Fibroblast of villous mesenchyme (primary cell): ENCODE data around the gene TGFBRAP1. TPM values are rescaled to one million over a fixed set of nuclear protein-coding genes. Genes with fewer than 3 reads are reported as not detected.

Experiments used
- DNase-seq: peaks from one replicate; pipeline ENCODE4 v3.0.0-alpha.2; 2010; ENCODE audit warnings: low read depth
- H3K4me3 ChIP-seq: 2 replicates; pipeline ENCODE4 v1.5.1; 2011; ENCODE audit warnings: low read depth, mild to moderate bottlenecking, low read length
- total RNA-seq: library from RNA; depleted of rRNA; stranded (reverse); fragments of >200 nt; gene quantifications from 2 replicates; pipeline ENCODE4 v1.2.3, GENCODE V29; 2012
- TF ChIP-seq, protein P1 (sequence below): IDR thresholded peaks from 2 replicates; pipeline ENCODE4 v1.5.1; 2012; ENCODE audit warnings: low read depth, mild to moderate bottlenecking, low read length; ENCODE audit not compliant: insufficient read depth

The TGFBRAP1 gene
- total RNA-seq, 1 donor: 29.4 TPM

DNA sequence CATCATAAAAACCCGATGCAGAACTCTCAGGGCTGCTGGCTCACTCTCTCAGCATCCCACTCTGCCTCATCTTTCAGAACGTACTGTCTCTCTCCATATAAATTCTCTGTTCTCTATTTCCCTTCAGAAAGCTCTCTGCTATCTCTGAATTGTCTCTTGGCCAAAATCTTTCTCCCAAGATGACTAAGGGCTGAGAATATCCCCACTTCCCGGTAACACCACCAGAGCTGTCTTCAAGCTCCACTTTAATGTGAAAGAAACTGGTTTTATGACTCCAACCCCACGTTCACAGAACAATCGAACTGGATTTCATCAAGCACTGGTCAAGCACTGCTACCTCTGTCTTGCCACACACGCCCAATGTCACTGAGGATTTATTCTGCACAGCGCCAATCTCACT lies 22.4 kb downstream of the TGFBRAP1 start:
- TF ChIP-seq, protein P1, sequence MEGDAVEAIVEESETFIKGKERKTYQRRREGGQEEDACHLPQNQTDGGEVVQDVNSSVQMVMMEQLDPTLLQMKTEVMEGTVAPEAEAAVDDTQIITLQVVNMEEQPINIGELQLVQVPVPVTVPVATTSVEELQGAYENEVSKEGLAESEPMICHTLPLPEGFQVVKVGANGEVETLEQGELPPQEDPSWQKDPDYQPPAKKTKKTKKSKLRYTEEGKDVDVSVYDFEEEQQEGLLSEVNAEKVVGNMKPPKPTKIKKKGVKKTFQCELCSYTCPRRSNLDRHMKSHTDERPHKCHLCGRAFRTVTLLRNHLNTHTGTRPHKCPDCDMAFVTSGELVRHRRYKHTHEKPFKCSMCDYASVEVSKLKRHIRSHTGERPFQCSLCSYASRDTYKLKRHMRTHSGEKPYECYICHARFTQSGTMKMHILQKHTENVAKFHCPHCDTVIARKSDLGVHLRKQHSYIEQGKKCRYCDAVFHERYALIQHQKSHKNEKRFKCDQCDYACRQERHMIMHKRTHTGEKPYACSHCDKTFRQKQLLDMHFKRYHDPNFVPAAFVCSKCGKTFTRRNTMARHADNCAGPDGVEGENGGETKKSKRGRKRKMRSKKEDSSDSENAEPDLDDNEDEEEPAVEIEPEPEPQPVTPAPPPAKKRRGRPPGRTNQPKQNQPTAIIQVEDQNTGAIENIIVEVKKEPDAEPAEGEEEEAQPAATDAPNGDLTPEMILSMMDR: no peak
- DNase-seq: no peak

DNA sequence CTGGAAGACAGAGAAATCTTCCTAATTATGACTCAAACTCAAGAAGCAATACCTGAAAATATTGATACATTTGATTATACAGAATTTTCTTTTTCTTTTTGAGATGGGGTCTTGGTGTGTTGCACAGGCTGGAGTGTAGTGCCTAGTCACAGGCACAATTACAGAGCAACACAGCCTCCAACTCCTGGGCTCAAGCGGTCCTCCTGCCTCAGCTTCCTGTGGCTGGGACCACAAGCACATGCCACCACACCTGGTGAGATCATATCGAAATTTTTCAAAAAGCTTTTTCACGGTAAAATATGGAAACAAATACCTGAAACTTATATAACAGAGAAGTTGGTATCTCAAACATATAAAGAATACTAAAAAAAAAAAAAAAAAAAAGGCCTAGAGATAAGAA lies 27.9 kb downstream of the TGFBRAP1 start:
- no peak for DNase-seq
- TF ChIP-seq, protein P1: no peak
- H3K4me3 ChIP-seq: no peak overlapping the region

More for the DNA sequence above, 22.4 kb downstream of the TGFBRAP1 start:
- no peak overlapping the region for H3K4me3 ChIP-seq

DNA sequence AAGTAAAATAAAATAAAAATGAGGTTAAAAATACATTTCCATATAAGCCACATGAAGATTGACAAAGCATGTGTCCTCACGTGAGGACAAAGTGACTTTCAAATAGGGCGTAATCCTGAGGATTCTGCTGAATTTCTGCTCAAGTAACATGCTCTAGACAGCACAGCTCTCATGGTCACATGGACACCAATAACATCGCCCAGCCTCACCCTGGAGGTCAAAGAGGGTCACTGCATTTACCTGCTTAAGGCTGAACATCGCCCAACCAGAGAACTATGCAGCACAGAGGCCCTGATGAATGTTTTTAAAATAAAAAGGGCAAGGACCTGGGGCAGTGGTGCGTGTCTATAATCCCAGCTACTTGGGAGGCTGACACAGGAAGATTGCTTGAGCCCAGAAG lies 30.2 kb downstream of the TGFBRAP1 start:
- TF ChIP-seq, protein P1: no peak
- DNase-seq: no peak
- H3K4me3 ChIP-seq: no peak overlapping the region

DNA sequence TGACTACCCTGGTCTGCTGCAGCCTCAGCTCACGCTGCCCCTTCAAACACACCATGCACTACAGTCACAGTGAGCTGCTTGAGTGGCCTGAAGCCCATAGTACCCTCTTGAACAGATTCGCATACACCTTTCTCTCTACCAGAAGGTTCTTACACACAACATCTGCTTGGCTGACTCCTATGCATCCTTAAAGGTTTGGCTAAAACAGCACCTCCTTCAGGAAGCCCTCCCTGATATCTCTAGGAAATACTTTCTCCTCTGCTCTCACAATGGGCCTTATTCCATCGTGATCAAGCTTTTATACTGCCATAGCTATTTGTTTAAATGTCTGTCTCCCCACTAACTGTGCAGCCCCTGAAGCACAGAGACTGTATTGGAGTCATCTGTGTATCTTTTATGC lies 31.5 kb downstream of the TGFBRAP1 start:
- no peak for DNase-seq
- TF ChIP-seq, protein P1: no peak
- H3K4me3 ChIP-seq: no peak overlapping the region

DNA sequence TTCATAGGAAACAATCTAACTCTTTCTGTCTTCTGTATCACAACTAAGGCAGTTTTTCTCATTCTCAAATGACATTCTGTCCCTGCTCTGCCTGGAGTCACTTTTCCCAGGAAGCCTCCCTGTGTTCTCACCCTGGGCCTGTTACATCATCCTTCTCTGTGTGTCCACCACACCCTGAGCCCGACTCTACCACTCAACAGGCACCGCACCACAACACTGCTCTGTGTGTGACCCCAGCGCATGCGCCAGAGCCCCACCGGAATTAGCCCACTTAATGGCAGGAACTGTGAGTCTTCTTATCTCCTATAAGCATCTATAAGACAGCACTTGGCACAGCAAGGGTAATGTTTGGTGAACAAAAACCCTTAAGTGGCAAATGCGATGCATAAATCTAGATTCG lies 32.3 kb downstream of the TGFBRAP1 start:
- TF ChIP-seq, protein P1: no peak
- no peak for DNase-seq
- H3K4me3 ChIP-seq: no peak overlapping the region

DNA sequence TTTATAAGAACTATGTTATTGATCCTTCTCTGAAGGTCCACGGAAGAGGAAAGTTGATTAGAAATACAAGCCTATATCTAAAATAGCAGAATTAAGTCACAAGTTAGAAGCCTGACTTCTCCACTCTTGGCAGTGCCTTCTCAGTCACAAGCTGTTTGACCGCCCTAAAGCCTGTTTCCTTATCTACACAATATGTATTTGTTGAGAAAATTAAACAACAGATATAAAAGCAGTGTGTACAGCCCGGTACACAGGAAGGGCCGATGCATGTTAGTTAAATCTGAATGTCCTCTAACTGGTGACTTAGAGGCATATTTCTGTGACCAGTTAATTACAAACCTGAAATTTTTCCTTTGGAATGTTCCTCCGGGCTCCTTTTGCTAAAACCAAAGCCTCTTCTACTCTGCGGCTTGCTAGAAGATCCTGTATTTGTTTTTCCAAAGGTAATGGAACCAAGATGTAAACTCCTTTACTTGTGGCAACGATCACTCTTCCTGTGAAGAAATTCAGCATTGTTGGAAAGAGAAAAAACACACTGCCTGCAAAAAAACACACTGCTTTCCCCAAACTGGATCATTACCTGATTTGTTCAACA lies 33.4 kb downstream of the TGFBRAP1 start:
- DNase-seq: no peak
- TF ChIP-seq, protein P1: no peak
- no peak overlapping the region for H3K4me3 ChIP-seq
